Neural cell (in vitro differentiated cells): ENCODE data around the gene SERAC1.

Experiments
- CTCF ChIP-seq: fragments of 450-650 bp; IDR thresholded peaks from 2 replicates; pipeline ENCODE4 v1.5.1; 2014; ENCODE audit warnings: antibody characterized with exemption, mild to moderate bottlenecking, moderate library complexity; ENCODE audit not compliant: poor library complexity, severe bottlenecking
- RAD21 ChIP-seq: fragments of 450-650 bp; conservative IDR thresholded peaks from 2 replicates; pipeline ENCODE4 v1.6.1; 2014; ENCODE audit warnings: antibody characterized with exemption, mild to moderate bottlenecking, moderate library complexity

- TF ChIP-seq CTCF (no peak), RAD21 (no peak)
These were observed 57.1 kb downstream of the SERAC1 start for GRCh38 chr6:158110986-158111385.
